K562 (cell line): ENCODE data around the gene KLK14. TPM values are rescaled to one million over a fixed set of nuclear protein-coding genes. Genes with fewer than 3 reads are reported as not detected.

Experiments
- COPS2 ChIP-seq: fragments of 450-650 bp; conservative IDR thresholded peaks from 2 replicates; pipeline ENCODE4 v1.6.1; 2016; ENCODE audit warnings: mild to moderate bottlenecking, moderate library complexity
- CREM ChIP-seq: IDR thresholded peaks from 2 replicates; pipeline ENCODE4 v1.6.1; 2014; ENCODE audit warnings: antibody characterized with exemption, low read depth
- ILF3 ChIP-seq: fragments of 450-650 bp; IDR thresholded peaks from 2 replicates; pipeline ENCODE4 v1.6.1; 2018; ENCODE audit warnings: antibody characterized with exemption, mild to moderate bottlenecking, moderate library complexity, borderline replicate concordance
- JUND ChIP-seq, 2 experiments: IDR thresholded peaks; 2 replicates in 1 of 2; 3 replicates in 1 of 2; pipeline ENCODE4 v1.6.1; 2011; ENCODE audit warnings: borderline replicate concordance in 2 of 2, low read depth in 2 of 2, low read length in 2 of 2, improper control_type of control experiment in 1 of 2, missing biosample characterization in 1 of 2, missing genetic modification characterization in 1 of 2, missing genetic modification reagents in 1 of 2
- SAFB ChIP-seq: fragments of 200-400 bp; formaldehyde crosslinking; IDR thresholded peaks from 2 replicates; pipeline ENCODE4 v1.6.1; 2017; ENCODE audit warnings: low read depth, low read length, borderline replicate concordance
- SUPT5H ChIP-seq: fragments of 450-650 bp; IDR thresholded peaks from 2 replicates; pipeline ENCODE4 v1.6.1; 2016
- TAF1 ChIP-seq: IDR thresholded peaks from 2 replicates; pipeline ENCODE4 v1.6.1; 2011; ENCODE audit warnings: mild to moderate bottlenecking, low read length, moderate library complexity; ENCODE audit not compliant: insufficient read depth, control insufficient read depth, severe bottlenecking; ENCODE audit errors: extremely low read depth
- ZBTB7A ChIP-seq: IDR thresholded peaks from 2 replicates; pipeline ENCODE4 v1.6.1; 2011; ENCODE audit warnings: low read depth, mild to moderate bottlenecking, low read length, moderate library complexity, borderline replicate concordance; ENCODE audit not compliant: control insufficient read depth
- ZNF121 ChIP-seq: sonication (generic); formaldehyde crosslinking; conservative IDR thresholded peaks from 2 replicates; pipeline ENCODE4 v1.8.0; 2022; ENCODE audit warnings: missing genetic modification reagents
- ZNF239 ChIP-seq: fragments of 250-450 bp; sonication (Bioruptor Pico); IDR thresholded peaks from 2 replicates; pipeline ENCODE4 v1.4.0; 2020; ENCODE audit warnings: mild to moderate bottlenecking
- polyA plus RNA-seq, 8 experiments: library from polyadenylated mRNA; depleted of rRNA in 4 of 8; stranded (reverse) in 5 of 8; unstranded in 3 of 8; fragments of >200 nt; fragmentation: Nextera tagmentation in 2 of 8; fragmentation: Illumina TruSeq in 1 of 8; extraction: Ambion mirVana in 2 of 8; extraction: Trizol in 1 of 8; gene quantifications; 2 replicates each; pipeline versions ENCODE4 v1.2.1 to v1.2.3, GENCODE V29; 2011 to 2014; ENCODE audit warnings: inconsistent platforms in 1 of 8, missing spikeins in 1 of 8
- total RNA-seq, 7 experiments: library from RNA; depleted of rRNA in 6 of 7; stranded (reverse); fragments of >200 nt in 6 of 7; fragmentation: Illumina TruSeq in 2 of 7; extraction: Trizol in 2 of 7; gene quantifications; 2 replicates each; pipeline versions ENCODE4 v1.2.1 to v1.2.3, GENCODE V29; 2011 to 2021; ENCODE audit warnings: low replicate concordance in 1 of 7
- TF ChIP-seq, protein P1 (sequence below): fragments of 250-450 bp; sonication (Bioruptor Pico); IDR thresholded peaks from 2 replicates; pipeline ENCODE4 v1.5.0; 2020; ENCODE audit warnings: mild to moderate bottlenecking, borderline replicate concordance
- TF ChIP-seq, protein P2 (sequence below): fragments of 250-450 bp; sonication (Bioruptor Pico); IDR thresholded peaks from 2 replicates; pipeline ENCODE4 v1.8.0; 2022; ENCODE audit warnings: inconsistent platforms
- TF ChIP-seq, protein P3 (sequence below): sonication (generic); formaldehyde crosslinking; IDR thresholded peaks from 2 replicates; pipeline ENCODE4 v1.8.1; 2023; ENCODE audit warnings: mild to moderate bottlenecking, missing genetic modification reagents
- TF ChIP-seq, protein P4 (sequence below), 3 experiments: IDR thresholded peaks in 2 of 3; conservative IDR thresholded peaks in 1 of 3; 2 replicates each; pipeline ENCODE4 v1.5.1; 2011 to 2012; ENCODE audit warnings: low read length in 3 of 3, mild to moderate bottlenecking in 3 of 3, control low read depth in 2 of 3, improper control_type of control experiment in 1 of 3, inconsistent platforms in 1 of 3, low read depth in 1 of 3, mixed read lengths in 1 of 3, moderate library complexity in 1 of 3; ENCODE audit not compliant: insufficient read depth in 2 of 3

The KLK14 gene
- total and polyA plus RNA-seq, 9 of the 15 experiments (the other 6 are each of a cell fraction or from before 2014, with no cell fraction given): not detected

DNA sequence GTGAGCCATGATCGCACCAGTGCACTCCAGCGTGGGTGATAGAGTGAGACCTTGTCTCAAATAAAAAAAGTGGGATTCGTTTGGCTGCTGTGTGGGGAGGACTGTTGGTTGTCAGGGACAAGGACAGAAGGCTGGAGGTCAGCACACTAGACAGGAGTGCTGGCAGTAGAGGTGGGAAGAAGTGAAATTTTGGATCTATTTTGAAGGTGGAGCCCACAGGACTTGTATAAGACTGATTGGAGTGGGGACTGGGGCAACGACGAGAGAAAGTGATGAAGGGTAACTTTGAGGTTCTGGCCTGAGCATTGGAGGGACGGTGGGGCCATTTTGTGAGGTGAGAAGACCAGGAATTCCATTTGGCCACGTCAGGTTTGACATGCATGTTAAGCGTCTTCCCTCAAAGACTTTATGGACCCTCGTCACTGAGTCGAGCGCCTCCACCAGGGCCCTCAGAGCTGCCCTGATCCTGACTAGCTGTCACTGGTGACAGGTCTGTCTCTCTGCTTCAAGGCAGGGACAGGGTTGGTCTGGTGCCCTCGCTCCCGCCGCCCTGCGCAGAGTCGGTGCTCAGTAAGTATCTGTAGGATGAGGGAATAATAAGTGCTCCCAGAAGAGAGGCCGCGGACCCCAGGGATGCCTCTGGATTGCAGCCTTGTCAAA lies 24.8 kb upstream of the KLK14 start (continued):
- TF ChIP-seq, protein P1, sequence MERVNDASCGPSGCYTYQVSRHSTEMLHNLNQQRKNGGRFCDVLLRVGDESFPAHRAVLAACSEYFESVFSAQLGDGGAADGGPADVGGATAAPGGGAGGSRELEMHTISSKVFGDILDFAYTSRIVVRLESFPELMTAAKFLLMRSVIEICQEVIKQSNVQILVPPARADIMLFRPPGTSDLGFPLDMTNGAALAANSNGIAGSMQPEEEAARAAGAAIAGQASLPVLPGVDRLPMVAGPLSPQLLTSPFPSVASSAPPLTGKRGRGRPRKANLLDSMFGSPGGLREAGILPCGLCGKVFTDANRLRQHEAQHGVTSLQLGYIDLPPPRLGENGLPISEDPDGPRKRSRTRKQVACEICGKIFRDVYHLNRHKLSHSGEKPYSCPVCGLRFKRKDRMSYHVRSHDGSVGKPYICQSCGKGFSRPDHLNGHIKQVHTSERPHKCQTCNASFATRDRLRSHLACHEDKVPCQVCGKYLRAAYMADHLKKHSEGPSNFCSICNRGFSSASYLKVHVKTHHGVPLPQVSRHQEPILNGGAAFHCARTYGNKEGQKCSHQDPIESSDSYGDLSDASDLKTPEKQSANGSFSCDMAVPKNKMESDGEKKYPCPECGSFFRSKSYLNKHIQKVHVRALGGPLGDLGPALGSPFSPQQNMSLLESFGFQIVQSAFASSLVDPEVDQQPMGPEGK: no peak
- TF ChIP-seq, protein P2, sequence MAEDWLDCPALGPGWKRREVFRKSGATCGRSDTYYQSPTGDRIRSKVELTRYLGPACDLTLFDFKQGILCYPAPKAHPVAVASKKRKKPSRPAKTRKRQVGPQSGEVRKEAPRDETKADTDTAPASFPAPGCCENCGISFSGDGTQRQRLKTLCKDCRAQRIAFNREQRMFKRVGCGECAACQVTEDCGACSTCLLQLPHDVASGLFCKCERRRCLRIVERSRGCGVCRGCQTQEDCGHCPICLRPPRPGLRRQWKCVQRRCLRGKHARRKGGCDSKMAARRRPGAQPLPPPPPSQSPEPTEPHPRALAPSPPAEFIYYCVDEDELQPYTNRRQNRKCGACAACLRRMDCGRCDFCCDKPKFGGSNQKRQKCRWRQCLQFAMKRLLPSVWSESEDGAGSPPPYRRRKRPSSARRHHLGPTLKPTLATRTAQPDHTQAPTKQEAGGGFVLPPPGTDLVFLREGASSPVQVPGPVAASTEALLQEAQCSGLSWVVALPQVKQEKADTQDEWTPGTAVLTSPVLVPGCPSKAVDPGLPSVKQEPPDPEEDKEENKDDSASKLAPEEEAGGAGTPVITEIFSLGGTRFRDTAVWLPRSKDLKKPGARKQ (CRISPR knock-in tag): no peak
- no peak for TF ChIP-seq SAFB
- TF ChIP-seq ZBTB7A: no peak
- TF ChIP-seq, protein P3, sequence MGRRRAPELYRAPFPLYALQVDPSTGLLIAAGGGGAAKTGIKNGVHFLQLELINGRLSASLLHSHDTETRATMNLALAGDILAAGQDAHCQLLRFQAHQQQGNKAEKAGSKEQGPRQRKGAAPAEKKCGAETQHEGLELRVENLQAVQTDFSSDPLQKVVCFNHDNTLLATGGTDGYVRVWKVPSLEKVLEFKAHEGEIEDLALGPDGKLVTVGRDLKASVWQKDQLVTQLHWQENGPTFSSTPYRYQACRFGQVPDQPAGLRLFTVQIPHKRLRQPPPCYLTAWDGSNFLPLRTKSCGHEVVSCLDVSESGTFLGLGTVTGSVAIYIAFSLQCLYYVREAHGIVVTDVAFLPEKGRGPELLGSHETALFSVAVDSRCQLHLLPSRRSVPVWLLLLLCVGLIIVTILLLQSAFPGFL (CRISPR knock-in tag): no peak
- TF ChIP-seq ZNF121 (CRISPR knock-in tag): no peak
- no peak for TF ChIP-seq ILF3
- TF ChIP-seq JUND (IDR thresholded peaks at IDR 0.05; ENCODE audit: borderline replicate concordance, low read depth, low read length): no peak
- no peak for TF ChIP-seq JUND (tag; IDR thresholded peaks at IDR 0.05; ENCODE audit: borderline replicate concordance, low read depth, low read length)
- TF ChIP-seq TAF1: no peak
- TF ChIP-seq, protein P4, sequence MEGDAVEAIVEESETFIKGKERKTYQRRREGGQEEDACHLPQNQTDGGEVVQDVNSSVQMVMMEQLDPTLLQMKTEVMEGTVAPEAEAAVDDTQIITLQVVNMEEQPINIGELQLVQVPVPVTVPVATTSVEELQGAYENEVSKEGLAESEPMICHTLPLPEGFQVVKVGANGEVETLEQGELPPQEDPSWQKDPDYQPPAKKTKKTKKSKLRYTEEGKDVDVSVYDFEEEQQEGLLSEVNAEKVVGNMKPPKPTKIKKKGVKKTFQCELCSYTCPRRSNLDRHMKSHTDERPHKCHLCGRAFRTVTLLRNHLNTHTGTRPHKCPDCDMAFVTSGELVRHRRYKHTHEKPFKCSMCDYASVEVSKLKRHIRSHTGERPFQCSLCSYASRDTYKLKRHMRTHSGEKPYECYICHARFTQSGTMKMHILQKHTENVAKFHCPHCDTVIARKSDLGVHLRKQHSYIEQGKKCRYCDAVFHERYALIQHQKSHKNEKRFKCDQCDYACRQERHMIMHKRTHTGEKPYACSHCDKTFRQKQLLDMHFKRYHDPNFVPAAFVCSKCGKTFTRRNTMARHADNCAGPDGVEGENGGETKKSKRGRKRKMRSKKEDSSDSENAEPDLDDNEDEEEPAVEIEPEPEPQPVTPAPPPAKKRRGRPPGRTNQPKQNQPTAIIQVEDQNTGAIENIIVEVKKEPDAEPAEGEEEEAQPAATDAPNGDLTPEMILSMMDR (IDR thresholded peaks at IDR 0.05 in 2 of 3, conservative IDR thresholded peaks at IDR 0.05 in 1 of 3; ENCODE audit: insufficient read depth in 2 of 3, low read depth in 1 of 3, low read length in 3 of 3): peak in 2 of 3 experiments; percentile 23 to 38; a peak in 2 of 6 replicates
- TF ChIP-seq COPS2: no peak
- TF ChIP-seq CREM: peak; percentile 81
- TF ChIP-seq SUPT5H: no peak
- no peak for TF ChIP-seq ZNF239 (CRISPR knock-in tag)
